MCF 10A (cell line): ENCODE data around the gene PYY. TPM values are rescaled to one million over a fixed set of nuclear protein-coding genes. Genes with fewer than 3 reads are reported as not detected.

Experiments used
- BruUV-seq: library from RNA; stranded (reverse); fragments of 400-500 nt; replicated peaks from 2 replicates; lab custom pipeline; 2021; lab: Mats Ljungman, UMichigan
- CTCF ChIA-PET: fragments of 300-600 bp; sonication (Branson Sonifier 250); formaldehyde crosslinking; extraction: SDS; loops from one replicate; lab custom pipeline; 2021; ENCODE audit warnings: antibody characterized with exemption, inconsistent platforms; lab: Yijun Ruan, JAX
- POLR2A ChIA-PET: fragments of 300-600, 350-650 bp; sonication (Branson Sonifier 250); formaldehyde crosslinking; extraction: SDS; loops from one replicate; lab custom pipeline; 2020; ENCODE audit warnings: antibody characterized with exemption, inconsistent platforms; lab: Yijun Ruan, JAX
- DNase-seq: peaks from one replicate; pipeline ENCODE4 v3.0.0-alpha.2; 2018; ENCODE audit not compliant: unreplicated experiment
- H3K27ac Mint-ChIP-seq: one replicate; pipeline ENCODE4 v1.8.0; 2022; ENCODE audit warnings: mild to moderate bottlenecking, low read depth, mixed read lengths; ENCODE audit not compliant: unreplicated experiment
- H3K27me3 Mint-ChIP-seq: one replicate; pipeline ENCODE4 v1.8.0; 2022; ENCODE audit warnings: mixed read lengths; ENCODE audit not compliant: insufficient read depth, unreplicated experiment
- H3K36me3 Mint-ChIP-seq: one replicate; pipeline ENCODE4 v1.8.0; 2022; ENCODE audit warnings: mild to moderate bottlenecking, moderate library complexity, mixed read lengths; ENCODE audit not compliant: insufficient read depth, unreplicated experiment
- H3K4me1 Mint-ChIP-seq: one replicate; pipeline ENCODE4 v1.8.0; 2022; ENCODE audit warnings: mixed read lengths; ENCODE audit not compliant: insufficient read depth, unreplicated experiment
- H3K4me3 Mint-ChIP-seq: one replicate; pipeline ENCODE4 v1.8.0; 2022; ENCODE audit warnings: mild to moderate bottlenecking, moderate library complexity, mixed read lengths; ENCODE audit not compliant: unreplicated experiment
- H3K9me3 Mint-ChIP-seq: one replicate; pipeline ENCODE4 v1.8.0; 2022; ENCODE audit warnings: mixed read lengths; ENCODE audit not compliant: unreplicated experiment
- intact Hi-C: fragments of 100-400 bp; cut with micrococcal nuclease; formaldehyde crosslinking; loops from 2 replicates; pipeline ENCODE4 v1.14.1; 2022
- total RNA-seq: library from RNA; stranded (reverse); gene quantifications from 2 replicates; pipeline ENCODE4 v1.2.3, GENCODE V29; 2022
- TF ChIP-seq, protein P1 (sequence below): fragments of 200-600 bp; IDR thresholded peaks from one replicate; pipeline ENCODE4 v1.8.0; 2022; ENCODE audit warnings: antibody characterized with exemption, mild to moderate bottlenecking; ENCODE audit not compliant: unreplicated experiment

Gene PYY
- total RNA-seq, 1 experiment from 2014 or later = not detected

DNA sequence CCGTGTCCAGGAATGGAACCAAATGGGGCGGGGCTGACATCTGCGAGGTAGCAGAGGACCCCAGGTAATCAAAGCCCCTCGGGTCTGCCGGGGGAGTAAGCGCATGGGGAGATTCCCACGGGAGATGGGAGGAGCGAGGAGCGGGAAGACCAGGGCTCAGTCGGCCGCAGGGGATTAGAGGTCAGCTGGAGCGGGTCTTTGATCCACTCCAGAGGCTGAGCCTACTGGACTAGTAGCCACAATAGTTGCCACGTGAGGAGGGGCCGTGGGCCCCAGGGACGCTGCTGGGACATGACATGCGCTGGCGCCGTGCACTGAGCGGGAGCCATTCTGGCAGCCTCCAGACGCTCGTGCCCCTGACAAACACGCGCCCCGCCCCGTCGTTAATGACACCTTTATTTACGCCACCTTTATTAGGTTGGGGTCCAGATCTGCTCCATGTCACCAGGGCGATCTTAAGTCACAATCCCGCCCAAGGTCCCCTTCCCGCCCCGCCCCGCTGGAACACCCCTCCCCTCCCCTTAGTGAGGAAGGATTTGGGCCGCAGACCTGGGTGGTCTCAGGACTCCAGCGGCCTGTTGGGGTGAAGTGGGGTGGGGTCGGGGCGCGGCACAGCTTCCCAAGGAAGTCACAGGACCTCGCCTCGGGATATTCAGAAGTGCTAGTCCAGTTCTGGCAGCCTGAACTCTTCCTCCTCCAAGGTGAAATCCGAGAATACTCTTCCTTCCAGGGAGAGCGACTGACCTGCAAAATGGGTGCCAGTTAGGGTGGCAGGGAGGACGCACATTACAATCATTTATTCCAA is 26.5 kb downstream of the PYY start:
- Mint-ChIP-seq H3K9me3 (no peaks in the 10 kb centered on the region), H3K27ac (no peak overlapping the region), H3K36me3 (no peaks in the 10 kb centered on the region), H3K4me1 (no peaks in the 10 kb centered on the region), H3K4me3 (no peak overlapping the region), H3K27me3 (peaks cover 71% of the 10 kb centered on the region)
- TF ChIP-seq, protein P1, sequence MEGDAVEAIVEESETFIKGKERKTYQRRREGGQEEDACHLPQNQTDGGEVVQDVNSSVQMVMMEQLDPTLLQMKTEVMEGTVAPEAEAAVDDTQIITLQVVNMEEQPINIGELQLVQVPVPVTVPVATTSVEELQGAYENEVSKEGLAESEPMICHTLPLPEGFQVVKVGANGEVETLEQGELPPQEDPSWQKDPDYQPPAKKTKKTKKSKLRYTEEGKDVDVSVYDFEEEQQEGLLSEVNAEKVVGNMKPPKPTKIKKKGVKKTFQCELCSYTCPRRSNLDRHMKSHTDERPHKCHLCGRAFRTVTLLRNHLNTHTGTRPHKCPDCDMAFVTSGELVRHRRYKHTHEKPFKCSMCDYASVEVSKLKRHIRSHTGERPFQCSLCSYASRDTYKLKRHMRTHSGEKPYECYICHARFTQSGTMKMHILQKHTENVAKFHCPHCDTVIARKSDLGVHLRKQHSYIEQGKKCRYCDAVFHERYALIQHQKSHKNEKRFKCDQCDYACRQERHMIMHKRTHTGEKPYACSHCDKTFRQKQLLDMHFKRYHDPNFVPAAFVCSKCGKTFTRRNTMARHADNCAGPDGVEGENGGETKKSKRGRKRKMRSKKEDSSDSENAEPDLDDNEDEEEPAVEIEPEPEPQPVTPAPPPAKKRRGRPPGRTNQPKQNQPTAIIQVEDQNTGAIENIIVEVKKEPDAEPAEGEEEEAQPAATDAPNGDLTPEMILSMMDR = no peak
- ChIA-PET CTCF (interaction anchor here (3.0 kb wide), 1 partner anchor 49 kb away, joined by 8 read pairs; no protein-coding TSS in a partner anchor), POLR2A (interaction anchor here (0.6 kb wide), 1 partner anchor 261 kb away, joined by 4 read pairs; no protein-coding TSS in a partner anchor)
- no TSS peak for BruUV-seq
- no peak for DNase-seq
- intact Hi-C loops = no loop called here

DNA sequence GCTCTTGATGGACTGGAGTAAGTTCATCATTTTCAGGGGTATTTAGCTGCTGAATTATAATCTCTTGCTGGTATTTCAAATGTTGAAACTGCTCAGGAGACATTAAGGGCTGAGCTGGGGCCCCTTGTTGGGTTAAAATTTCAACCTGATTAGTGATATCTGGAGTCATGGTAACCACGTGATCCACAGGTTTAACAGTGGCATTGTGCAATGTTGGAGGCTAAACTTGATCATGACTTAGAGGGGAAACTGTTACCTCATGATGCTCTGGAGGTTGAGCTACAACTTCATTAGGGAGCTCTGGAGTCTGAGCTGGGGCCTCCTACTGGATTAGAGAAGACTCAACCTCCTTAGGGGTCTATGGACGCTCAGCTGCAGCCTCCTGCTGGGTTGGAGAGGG is 29.2 kb downstream of the PYY start:
- H3K4me3 Mint-ChIP-seq = no peak overlapping the region
- POLR2A ChIA-PET = interaction anchor here (0.9 kb wide), 1 partner anchor 13 kb away, joined by 3 read pairs; no protein-coding TSS in a partner anchor

DNA sequence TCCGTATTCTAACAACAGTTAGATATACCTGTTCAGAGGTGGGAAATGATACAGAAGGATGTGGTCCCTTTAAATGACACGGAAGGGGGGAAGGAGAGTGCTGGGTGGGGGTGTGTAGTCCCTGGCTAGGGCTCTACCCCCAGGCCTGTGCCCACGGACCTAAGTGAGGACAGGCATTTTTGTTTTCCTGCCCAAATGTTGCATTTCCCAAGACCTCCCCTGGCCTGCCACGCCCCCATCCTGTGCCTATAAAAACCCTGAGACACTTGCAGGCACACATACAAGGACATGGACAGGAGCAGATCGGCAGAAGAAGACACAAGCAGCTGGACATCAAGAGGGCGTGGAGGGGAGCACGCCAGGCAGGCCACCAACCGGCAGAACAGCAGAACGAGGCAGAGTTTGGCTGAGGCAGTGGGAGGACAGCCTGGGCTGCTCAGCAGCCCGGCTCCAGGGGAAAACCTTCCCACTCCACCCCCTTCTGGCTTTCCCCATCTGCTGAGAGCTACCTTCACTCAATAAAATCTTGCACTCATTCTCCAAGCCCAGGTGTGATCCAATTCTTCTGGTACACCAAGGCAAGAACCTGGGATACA is 33.1 kb downstream of the PYY start:
- no peaks in the 10 kb centered on the region for H3K4me1 Mint-ChIP-seq
- CTCF ChIA-PET = interaction anchor here (0.6 to 1.0 kb wide), 3 partner anchors 11 to 201 kb away, joined by 3 read pairs; no protein-coding TSS in a partner anchor
- TF ChIP-seq, protein P1 = no peak

More for the DNA sequence above, 29.2 kb downstream of the PYY start:
- no peak for DNase-seq
- H3K36me3 Mint-ChIP-seq = no peaks in the 10 kb centered on the region
- intact Hi-C loops = no loop called here
- H3K27me3 Mint-ChIP-seq = peaks cover 69% of the 10 kb centered on the region
- CTCF ChIA-PET = interaction anchor here (0.6 to 3.4 kb wide), 4 partner anchors 14 to 66 kb away, joined by 4 to 11 read pairs (median 7); no protein-coding TSS in a partner anchor
- no peak overlapping the region for H3K27ac Mint-ChIP-seq
- H3K4me1 Mint-ChIP-seq = no peaks in the 10 kb centered on the region
- no TSS peak for BruUV-seq
- TF ChIP-seq, protein P1 = no peak
- H3K9me3 Mint-ChIP-seq = no peaks in the 10 kb centered on the region

DNA sequence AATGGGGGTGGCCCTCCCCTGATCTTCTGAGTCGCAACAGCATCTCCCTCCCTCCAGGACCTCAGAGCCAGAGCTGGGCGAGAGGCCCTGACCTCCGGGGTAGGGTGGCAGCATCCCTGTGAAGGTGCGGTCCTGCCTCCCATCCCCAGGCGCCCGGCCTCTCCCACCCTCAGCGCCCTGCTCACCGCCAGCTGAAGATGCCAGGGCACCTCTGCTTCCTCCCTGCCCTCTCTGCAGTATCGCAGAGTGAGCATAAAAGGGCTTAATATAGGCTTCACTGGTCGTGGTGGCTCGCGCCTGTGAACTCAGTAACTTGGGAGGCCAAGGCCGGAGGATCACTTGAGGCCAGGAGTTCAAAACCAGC is 35.7 kb downstream of the PYY start:
- DNase-seq = no peak
- no peak overlapping the region for H3K4me3 Mint-ChIP-seq
- BruUV-seq = no TSS peak
- no peaks in the 10 kb centered on the region for H3K4me1 Mint-ChIP-seq
- intact Hi-C loops = no loop called here
- TF ChIP-seq, protein P1 = no peak
- H3K27ac Mint-ChIP-seq = no peak overlapping the region
- no peaks in the 10 kb centered on the region for H3K36me3 Mint-ChIP-seq
- ChIA-PET CTCF (interaction anchor here (0.5 kb wide), 1 partner anchor 83 kb away, joined by 3 read pairs; no protein-coding TSS in a partner anchor), POLR2A (no interaction called here)
- H3K27me3 Mint-ChIP-seq = peaks cover 12% of the 10 kb centered on the region
- H3K9me3 Mint-ChIP-seq = no peaks in the 10 kb centered on the region

More for the DNA sequence above, 33.1 kb downstream of the PYY start:
- Mint-ChIP-seq H3K27ac (no peak overlapping the region), H3K36me3 (no peaks in the 10 kb centered on the region), H3K4me3 (no peak overlapping the region), H3K27me3 (peaks cover 31% of the 10 kb centered on the region), H3K9me3 (no peaks in the 10 kb centered on the region)
- no peak for DNase-seq
- BruUV-seq = no TSS peak
- intact Hi-C loops = no loop called here
- POLR2A ChIA-PET = no interaction called here
